ENCODE data around the gene SWAP70.

SWAP70 gene

DNA sequence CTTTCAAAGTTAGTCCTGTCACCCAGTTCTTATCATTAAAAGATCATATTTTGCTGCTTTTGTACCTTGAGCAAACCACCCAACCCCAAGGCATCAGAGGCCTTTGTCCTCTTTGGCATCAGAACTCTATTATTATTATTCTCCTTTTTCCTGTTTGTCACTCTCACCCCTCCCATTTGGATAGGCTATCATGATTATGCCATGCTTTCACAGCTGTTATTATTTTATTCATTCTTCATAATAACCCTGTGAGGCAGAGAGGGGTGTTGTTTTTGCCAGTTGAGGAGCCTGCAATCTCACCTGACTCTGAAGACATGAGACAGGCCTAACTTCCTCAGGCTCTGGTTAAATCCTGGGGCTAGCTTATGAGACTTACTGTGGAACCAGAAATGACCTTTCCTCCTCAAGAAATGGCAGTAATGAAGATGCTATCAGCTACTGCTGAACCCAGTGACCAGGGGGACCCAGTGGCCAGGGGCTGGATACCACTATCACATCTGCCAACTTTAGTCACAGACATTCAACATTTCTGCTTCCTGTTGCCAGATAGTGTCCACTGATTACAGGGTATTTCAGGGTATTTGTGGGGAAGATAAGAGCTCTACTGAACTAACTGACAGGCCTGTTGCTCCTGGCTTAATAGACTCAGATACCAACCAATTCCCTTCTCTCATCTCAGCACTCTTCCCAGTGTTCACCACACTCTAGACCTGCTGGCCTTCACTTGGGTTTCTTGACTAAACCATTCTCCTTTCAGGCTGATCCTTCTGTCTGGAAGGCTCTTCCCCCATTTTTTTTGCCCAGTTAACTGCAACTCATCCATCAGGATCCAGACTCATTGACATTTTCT is 11.8 kb upstream of the SWAP70 start:
- no peak for DNase-seq

GRCh38 chr11:9653871-9654270 is 10.0 kb upstream of the SWAP70 start:
- no peak for DNase-seq

GRCh38 chr11:9656864-9657263 is 7.0 kb upstream of the SWAP70 start:
- no peak for DNase-seq

DNA sequence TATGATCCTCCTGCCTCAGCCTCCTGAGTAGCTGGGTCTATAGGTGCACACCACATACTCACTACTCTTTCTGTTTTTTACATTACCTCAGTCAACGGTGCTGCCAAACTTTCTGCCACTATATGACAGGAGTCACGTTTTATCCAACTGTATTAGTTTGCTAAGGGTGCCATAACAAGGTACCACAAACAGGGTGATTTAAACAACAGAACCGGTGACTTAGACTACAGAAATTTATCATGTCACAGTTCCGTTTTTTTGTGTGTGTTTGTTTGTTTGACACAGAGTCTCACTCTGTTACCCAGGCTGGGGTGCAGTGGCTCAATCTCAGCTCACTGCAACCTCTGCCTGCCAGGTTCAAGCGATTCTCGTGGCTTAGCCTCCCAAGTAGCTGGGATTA is 6.3 kb upstream of the SWAP70 start:
- DNase-seq, result no peak

DNA sequence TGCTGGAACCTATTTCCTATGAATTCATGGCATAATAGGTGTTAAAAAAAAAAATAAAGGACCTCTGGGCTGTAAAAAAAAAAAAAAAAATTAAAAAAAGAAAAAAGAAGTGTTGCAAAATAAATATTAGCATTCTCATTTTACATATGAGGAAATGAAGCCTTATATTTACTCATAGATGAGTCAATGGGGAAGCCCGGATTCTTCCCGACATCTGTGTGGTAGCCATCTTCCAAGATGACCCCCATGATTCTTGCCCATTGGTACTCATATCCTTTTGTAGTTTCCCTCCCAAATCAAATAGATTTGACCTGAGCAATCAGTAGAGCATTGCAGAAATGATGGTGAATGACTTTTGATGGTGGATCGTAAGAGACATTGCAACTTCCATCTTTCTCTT is 3.0 kb upstream of the SWAP70 start:
- no peak for DNase-seq

GRCh38 chr11:9662273-9662672 is 1.6 kb upstream of the SWAP70 start:
- no peak for DNase-seq

GRCh38 chr11:9664276-9665171 is 647 bp downstream of the SWAP70 start:
- DNase-seq, result no peak

- DNase-seq, result no peak
These were observed 1.9 kb downstream of the SWAP70 start for GRCh38 chr11:9665749-9666148.

DNA sequence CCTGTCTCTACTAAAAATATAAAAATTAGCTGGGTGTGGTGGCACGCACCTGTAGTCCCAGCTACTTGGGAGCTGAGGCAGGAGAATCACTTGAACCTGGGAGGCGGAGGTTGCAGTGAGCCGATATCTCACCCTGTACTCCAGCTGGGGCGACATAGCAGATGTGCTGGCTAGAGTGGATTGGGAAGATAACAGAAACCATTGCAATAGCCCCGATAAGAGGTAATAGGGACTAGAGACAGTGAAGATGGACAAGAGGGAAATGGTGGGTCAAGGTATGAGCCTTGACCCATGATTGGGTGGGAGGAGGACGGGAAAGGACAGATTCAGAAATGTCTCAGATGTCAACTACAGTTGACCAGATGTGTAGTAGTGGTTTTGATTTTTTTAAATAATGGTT is 6.1 kb downstream of the SWAP70 start:
- DNase-seq, result no peak

DNA sequence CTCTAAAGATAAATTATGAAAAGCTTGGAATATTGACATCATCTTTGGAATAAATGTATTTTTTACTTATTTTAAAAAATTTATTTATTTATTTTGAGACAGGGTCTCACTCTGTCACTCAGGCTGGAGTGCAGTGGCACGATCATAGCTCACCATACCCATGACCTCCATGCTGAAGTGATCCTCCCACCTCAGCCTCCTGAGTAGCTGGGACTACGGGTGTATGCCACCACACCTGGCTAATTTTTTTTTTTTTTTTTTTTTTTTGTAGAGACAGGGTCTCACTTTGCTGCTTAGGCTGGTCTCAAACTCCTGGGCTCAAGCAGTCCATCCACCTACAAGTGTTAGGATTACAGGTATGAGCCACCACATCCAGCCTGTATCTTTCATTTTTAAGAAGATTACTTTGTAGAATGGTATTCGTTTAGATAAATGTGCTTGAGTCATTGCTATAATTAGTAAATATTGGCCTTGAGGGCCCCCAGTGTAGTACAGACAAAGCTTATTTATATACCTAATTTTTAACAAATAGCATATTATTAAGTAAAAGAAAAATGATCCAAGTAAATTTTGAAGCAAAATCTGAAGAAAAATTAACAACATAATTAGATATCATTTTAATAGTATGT is 8.5 kb downstream of the SWAP70 start:
- DNase-seq, result no peak

- no peak for DNase-seq
These were observed 9.0 kb downstream of the SWAP70 start for GRCh38 chr11:9672918-9673317.

- no peak for DNase-seq
These were observed 11.8 kb downstream of the SWAP70 start for GRCh38 chr11:9675691-9676090.

DNA sequence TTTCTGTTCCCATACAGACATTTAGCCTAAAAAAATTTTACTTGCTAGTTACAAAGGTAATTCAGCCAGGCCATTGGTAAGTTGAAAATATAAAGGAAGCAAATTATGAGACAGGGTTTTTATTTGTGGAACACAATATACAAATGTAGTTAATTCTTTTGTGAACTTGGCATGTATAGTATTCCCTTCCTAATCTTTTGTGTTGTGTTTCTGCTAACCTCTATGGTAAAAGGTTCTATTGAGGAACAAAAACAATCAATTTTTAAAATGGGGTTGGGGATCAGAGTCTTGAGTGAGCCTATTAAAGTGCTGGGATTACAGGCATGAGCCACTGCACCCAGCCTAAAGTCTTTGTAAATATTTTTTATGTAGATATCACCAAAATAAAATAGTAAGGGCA is 14.1 kb downstream of the SWAP70 start:
- DNase-seq, result no peak

GRCh38 chr11:9678576-9678975 is 14.7 kb downstream of the SWAP70 start:
- DNase-seq, result no peak

- DNase-seq, result no peak
These were observed 16.2 kb downstream of the SWAP70 start for GRCh38 chr11:9680028-9680427.

DNA sequence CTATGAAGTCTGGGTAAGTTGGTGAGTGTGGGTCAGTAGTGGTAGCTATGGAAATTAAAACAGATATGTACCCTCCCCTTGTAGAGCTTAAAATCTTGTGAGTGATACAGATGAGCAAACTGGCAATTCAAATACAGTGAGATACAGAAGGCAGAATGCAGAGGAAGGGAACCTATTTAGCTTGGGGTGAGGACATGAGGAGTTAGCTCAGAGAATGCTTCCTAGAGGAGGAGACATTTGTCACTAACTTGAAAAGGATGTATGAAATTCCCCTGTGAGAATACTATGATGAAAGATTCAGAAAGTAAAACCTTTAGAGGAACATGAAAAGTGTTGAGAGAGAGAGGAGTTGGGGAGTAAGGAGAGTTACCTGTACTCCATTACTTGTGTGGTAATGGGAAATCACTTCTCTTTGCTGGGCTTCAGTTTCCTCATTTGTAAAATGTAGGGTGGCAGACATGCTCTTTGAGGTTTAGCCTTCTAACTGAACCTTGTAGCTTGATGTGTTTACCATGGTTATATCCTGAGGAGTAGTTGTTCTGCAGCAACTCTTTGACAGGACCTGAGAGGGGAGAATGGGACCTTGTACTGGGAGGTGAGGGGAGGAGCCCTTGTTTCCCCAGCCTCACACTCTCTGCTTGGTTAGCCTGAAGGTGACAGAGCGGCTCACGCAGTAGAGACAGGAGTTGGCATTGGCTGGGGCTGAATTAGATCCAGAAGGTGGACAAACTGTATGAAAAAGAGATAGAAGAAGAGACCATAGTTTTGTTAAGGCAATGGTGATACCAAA is 17.9 kb downstream of the SWAP70 start:
- DNase-seq, result no peak

DNA sequence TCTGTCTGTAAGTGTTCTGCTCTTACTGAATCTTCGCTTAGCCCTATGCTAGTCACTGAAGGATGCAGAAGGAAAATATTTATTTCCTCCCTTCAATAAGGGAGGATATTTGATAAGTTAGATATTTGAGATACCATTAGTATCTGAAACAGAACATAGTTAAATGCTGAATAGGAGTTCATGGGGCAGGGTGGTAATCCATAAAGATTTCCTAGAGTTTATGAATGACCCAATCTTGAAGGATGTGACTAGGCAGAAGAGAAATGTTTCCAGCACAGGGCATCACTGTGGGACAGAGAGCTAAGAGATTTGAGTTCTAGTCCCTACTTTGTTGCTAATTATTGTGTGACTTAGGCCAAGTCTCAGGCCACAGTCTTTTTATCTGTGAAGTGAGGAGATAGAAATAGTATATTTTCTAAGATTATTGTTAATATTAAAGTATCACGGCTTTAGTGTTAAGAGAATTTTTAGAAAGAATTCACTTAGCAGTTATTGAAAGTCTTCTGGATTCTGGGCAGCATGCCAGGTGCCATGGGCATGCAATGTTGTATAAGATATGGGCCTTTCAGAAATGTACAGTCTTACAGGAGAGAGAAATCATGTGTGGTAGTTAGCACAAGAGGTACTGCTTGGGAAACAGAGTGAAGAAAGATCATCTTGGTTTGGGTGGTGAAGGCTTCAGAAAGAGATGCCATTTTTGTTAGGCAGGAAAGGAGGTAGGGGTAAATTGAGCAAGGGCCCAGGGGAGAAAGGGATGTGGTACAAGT is 24.0 kb downstream of the SWAP70 start:
- no peak for DNase-seq

GRCh38 chr11:9688716-9689511 is 25.0 kb downstream of the SWAP70 start:
- no peak for DNase-seq

GRCh38 chr11:9689721-9690120 is 25.8 kb downstream of the SWAP70 start:
- DNase-seq, result no peak

GRCh38 chr11:9691865-9692264 is 28.0 kb downstream of the SWAP70 start:
- no peak for DNase-seq

DNA sequence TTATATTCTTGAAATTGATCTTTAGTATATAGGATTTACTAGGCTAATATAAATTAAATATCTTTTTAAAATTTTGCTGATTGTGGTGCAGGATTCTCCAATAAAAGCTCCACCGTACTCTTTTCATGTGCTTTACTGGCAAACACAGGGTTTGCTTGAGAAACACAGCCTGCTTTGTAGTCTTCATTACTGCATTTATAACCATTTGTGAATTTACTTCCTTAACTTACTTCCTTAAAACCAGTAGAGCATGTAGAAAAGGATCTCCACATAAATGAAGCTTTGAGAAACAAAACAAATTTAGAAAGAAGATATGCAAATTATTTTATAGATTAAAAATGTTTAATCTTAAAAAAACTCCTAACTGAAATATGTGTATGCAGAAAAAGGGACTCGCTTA is 28.8 kb downstream of the SWAP70 start:
- DNase-seq, result no peak
